NB4 (cell line): ENCODE data around the gene HERC5.

ENCODE experiments used
- CTCF ChIP-seq: IDR thresholded peaks from one replicate; pipeline ENCODE4 v1.5.1; 2012; ENCODE audit warnings: low read depth, low read length
- MAX ChIP-seq: IDR thresholded peaks from 2 replicates; pipeline ENCODE4 v1.6.1; 2011; ENCODE audit warnings: low read depth, low read length
- POLR2A ChIP-seq: IDR thresholded peaks from 2 replicates; pipeline ENCODE4 v1.6.1; 2011; ENCODE audit warnings: mild to moderate bottlenecking; ENCODE audit not compliant: insufficient read length; ENCODE audit errors: extremely low read depth

GRCh38 chr4:88448889-88449288 is 8.0 kb upstream of the HERC5 start:
- TF ChIP-seq CTCF (no peak), POLR2A (no peak), MAX (no peak)
